H1 (cell line): ENCODE data around the gene BRME1. TPM values are rescaled to one million over a fixed set of nuclear protein-coding genes. Genes with fewer than 3 reads are reported as not detected.

Source experiments
- CBX8 ChIP-seq: fragments of 300-800, 300-1000 bp; sonication (generic); IDR thresholded peaks from 2 replicates; pipeline ENCODE4 v1.7.1; 2016; ENCODE audit warnings: low read depth, low read length, borderline replicate concordance
- CTCF ChIP-seq, 3 experiments: IDR thresholded peaks; 1 replicate in 2 of 3; 2 replicates in 1 of 3; pipeline versions ENCODE4 v1.5.1 to v1.6.1; 2011; ENCODE audit warnings: low read length in 3 of 3, mild to moderate bottlenecking in 3 of 3, inconsistent platforms in 2 of 3, low read depth in 1 of 3, moderate library complexity in 1 of 3; ENCODE audit not compliant: insufficient read depth in 1 of 3; ENCODE audit errors: control extremely low read depth in 1 of 3
- EP300 ChIP-seq, 2 experiments: IDR thresholded peaks; 1 replicate in 1 of 2; 2 replicates in 1 of 2; pipeline ENCODE4 v1.6.1; 2011 to 2012; ENCODE audit warnings: low read depth in 2 of 2, low read length in 2 of 2, mild to moderate bottlenecking in 2 of 2, borderline replicate concordance in 1 of 2, inconsistent platforms in 1 of 2, moderate library complexity in 1 of 2
- SIX5 ChIP-seq: IDR thresholded peaks from 2 replicates; pipeline ENCODE4 v1.6.1; 2011; ENCODE audit warnings: mild to moderate bottlenecking, low read depth, low read length
- SP2 ChIP-seq: IDR thresholded peaks from 2 replicates; pipeline ENCODE4 v1.6.1; 2012; ENCODE audit warnings: mild to moderate bottlenecking, low read length, inconsistent platforms
- SP4 ChIP-seq: IDR thresholded peaks from 2 replicates; pipeline ENCODE4 v1.6.1; 2012; ENCODE audit warnings: low read length, inconsistent platforms
- TEAD4 ChIP-seq: IDR thresholded peaks from 2 replicates; pipeline ENCODE4 v1.6.1; 2012; ENCODE audit warnings: low read depth, low read length, inconsistent platforms, mixed read lengths
- polyA plus RNA-seq, 7 experiments: library from polyadenylated mRNA; depleted of rRNA in 3 of 7; stranded (reverse) in 5 of 7; unstranded in 2 of 7; fragments of >200 nt in 5 of 7; fragments of 200-250 nt in 2 of 7; gene quantifications; 1 replicate in 5 of 7; 2 replicates in 1 of 7; 4 replicates in 1 of 7; pipeline versions ENCODE4 v1.2.1 to v1.2.3, GENCODE V29; 2011 to 2013; ENCODE audit warnings: missing spikeins in 2 of 7, mixed read lengths in 2 of 7
- total RNA-seq: library from RNA; stranded (reverse); fragmentation: NEBNext Ultra II Directional; extraction: Animal tissue kit (Norgen Biotek cat#: 25700); gene quantifications from 2 replicates; pipeline ENCODE4 v1.2.1, GENCODE V29; 2021

BRME1 gene
- total and polyA plus RNA-seq, 2 of the 8 experiments (the other 6 are each of a cell fraction or from before 2014, with no cell fraction given), result 4.6 to 4.7 TPM

GRCh38 chr19:13909430-13909829 is 3.5 kb upstream of the BRME1 start (continued):
- TF ChIP-seq CTCF (IDR thresholded peaks at IDR 0.05; ENCODE audit: control extremely low read depth in 1 of 3, insufficient read depth in 1 of 3, low read depth in 1 of 3, low read length in 3 of 3) (no peak), SP2 (no peak), SIX5 (no peak), SP4 (no peak), TEAD4 (no peak), CBX8 (no peak), EP300 (IDR thresholded peaks at IDR 0.05; ENCODE audit: borderline replicate concordance in 1 of 2, low read depth in 2 of 2, low read length in 2 of 2) (no peak)
